Spleen (tissue), 11 donors: ENCODE results near the gene MYO1B. TPM values are rescaled to one million over a fixed set of nuclear protein-coding genes. Genes with fewer than 3 reads are reported as not detected.

Source experiments
- DNase-seq: peaks from one replicate; pipeline ENCODE4 v3.0.0-alpha.2; 2020
- H3K27ac ChIP-seq, 8 donors: fragments of 200-600 bp; sonication (generic) in 7 of 8; 1 replicate in 4 of 8; 2 replicates in 4 of 8; pipeline versions ENCODE4 v1.5.0 to v1.8.0; 2016 to 2021; ENCODE audit warnings: inconsistent platforms in 4 of 8, mild to moderate bottlenecking in 4 of 8, moderate library complexity in 1 of 8
- H3K27me3 ChIP-seq, 7 donors: fragments of 200-600 bp; sonication (generic) in 6 of 7; replicated peaks in 1 of 7; 1 replicate in 4 of 7; 2 replicates in 3 of 7; pipeline versions ENCODE4 v1.5.0 to v1.8.0; 2016 to 2021; ENCODE audit warnings: inconsistent platforms in 3 of 7, mild to moderate bottlenecking in 1 of 7
- H3K36me3 ChIP-seq, 6 donors: fragments of 200-600 bp; sonication (generic) in 5 of 6; 1 replicate in 4 of 6; 2 replicates in 2 of 6; pipeline versions ENCODE4 v1.5.0 to v1.8.0; 2016 to 2021; ENCODE audit warnings: inconsistent platforms in 2 of 6
- H3K4me1 ChIP-seq, 6 donors: fragments of 200-600 bp; sonication (generic) in 5 of 6; 1 replicate in 3 of 6; 2 replicates in 3 of 6; pipeline versions ENCODE4 v1.5.0 to v1.8.0; 2016 to 2021; ENCODE audit warnings: inconsistent platforms in 3 of 6
- H3K4me3 ChIP-seq, 8 donors: fragments of 200-600 bp; sonication (generic) in 7 of 8; 1 replicate in 4 of 8; 2 replicates in 4 of 8; pipeline versions ENCODE4 v1.5.0 to v1.8.0; 2016 to 2021; ENCODE audit warnings: inconsistent platforms in 4 of 8, mild to moderate bottlenecking in 4 of 8, moderate library complexity in 2 of 8
- H3K9me3 ChIP-seq, 8 donors: fragments of 200-600 bp; sonication (generic) in 7 of 8; 1 replicate in 4 of 8; 2 replicates in 4 of 8; pipeline versions ENCODE4 v1.5.0 to v1.8.0; 2016 to 2021; ENCODE audit warnings: inconsistent platforms in 4 of 8
- CTCF ChIP-seq, 11 experiments: fragments of 200-600 bp in 7 of 11; fragments of 450-650 bp in 4 of 11; sonication (generic) in 4 of 11; IDR thresholded peaks in 8 of 11; conservative IDR thresholded peaks in 3 of 11; 1 replicate in 7 of 11; 2 replicates in 4 of 11; pipeline versions ENCODE4 v1.4.0 to v1.8.0; 2016 to 2021; ENCODE audit warnings: antibody characterized with exemption in 11 of 11, inconsistent platforms in 4 of 11, mild to moderate bottlenecking in 1 of 11
- POLR2A ChIP-seq, 3 donors: fragments of 450-650 bp; IDR thresholded peaks; one replicate each; pipeline ENCODE4 v1.5.1; 2017; ENCODE audit warnings: antibody characterized with exemption in 3 of 3, mild to moderate bottlenecking in 1 of 3
- POLR2AphosphoS5 ChIP-seq, 3 donors: sonication (generic); formaldehyde crosslinking; IDR thresholded peaks; one replicate each; pipeline ENCODE4 v1.5.1; 2017; ENCODE audit warnings: antibody characterized with exemption in 3 of 3
- WGBS, 5 donors: extraction: QIAGEN DNeasy Blood & Tissue Kit in 3 of 5; methylation state at CpG; one replicate each; pipeline versions ENCODE4 v1.1.5 to v1.1.7; 2013 to 2018; 5-methylcytosine and 5-hydroxymethylcytosine counted together
- intact Hi-C: fragments of 100-400 bp; cut with DNase I; formaldehyde crosslinking; loops from one replicate; pipeline ENCODE4 v1.15.0; 2023; ENCODE audit warnings: low total_unique reads
- polyA plus RNA-seq, 3 donors: library from polyadenylated mRNA; stranded (reverse); fragments of 200-250 nt; gene quantifications; one replicate each; pipeline ENCODE4 v1.2.1, GENCODE V29; 2013
- total RNA-seq, 7 donors: library from RNA; depleted of rRNA in 3 of 7; stranded (reverse); fragments of >200 nt in 3 of 7; fragmentation: NEBNext Ultra II Directional in 4 of 7; extraction: Animal tissue kit (Norgen Biotek cat#: 25700) in 4 of 7; gene quantifications; one replicate each; pipeline versions ENCODE4 v1.1.0 to v1.2.1, GENCODE V29; 2016 to 2021
- donor health status: healthy with polysubstance abuse.
- donor health status: DM: no; HTN: no; CAD: no; lungs with moderate emphysema.
- donor health status: DM: no; HTN: no; CAD: no.
- donor health status: Bipolar disorder and iron deficiency.
- donor health status: healthy.
- donor health status: DM: no; HTN: no; CAD: no.
- donor health status: DM: yes; HTN: yes; CAD: no.

Gene MYO1B
- total and polyA plus RNA-seq, 10 donors: 5.3 to 25.8 (median 19.0) TPM

DNA sequence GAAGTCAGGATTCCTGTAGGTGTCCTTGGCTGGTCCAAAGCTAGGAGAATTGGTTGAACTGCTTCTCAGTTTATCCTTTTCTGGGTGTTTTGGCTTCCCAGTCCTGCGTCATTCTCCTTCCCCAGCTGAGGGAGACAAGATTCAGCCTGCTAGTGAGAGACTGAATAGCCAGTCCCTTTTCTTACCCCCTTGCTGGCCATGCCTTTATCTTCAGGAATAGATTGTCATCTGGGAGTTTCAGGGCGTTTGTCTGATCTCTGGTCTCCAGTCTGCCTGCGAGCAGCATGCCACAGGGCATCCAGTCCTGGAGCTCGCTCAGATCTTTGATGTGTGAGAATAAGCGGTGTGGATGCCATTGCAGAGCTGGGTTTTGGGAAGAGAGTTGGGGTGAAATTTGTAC, 5.8 kb downstream of the MYO1B start:
- peak overlapping the region in 1 of 8 donors; percentile 18 for H3K27ac ChIP-seq
- H3K9me3 ChIP-seq: no peaks in the 10 kb centered on the region
- WGBS, 5 donors: 87 to 95% (median 91%) methylated on average over 5 of the region's 5 CpGs
- no peak for DNase-seq
- H3K4me1 ChIP-seq: peaks cover 0 to 33% (median 7%) of the 10 kb centered on the region in 6 donors
- intact Hi-C loops: no loop called here
- H3K36me3 ChIP-seq: no peaks in the 10 kb centered on the region
- H3K4me3 ChIP-seq: no peak overlapping the region
- H3K27me3 ChIP-seq: peaks cover 0 to 21% (median under 1%) of the 10 kb centered on the region in 7 donors
- TF ChIP-seq POLR2A (IDR thresholded peaks at IDR 0.05) (no peak), CTCF (IDR thresholded peaks at IDR 0.05 in 8 of 11, conservative IDR thresholded peaks at IDR 0.05 in 3 of 11) (no peak), POLR2AphosphoS5 (IDR thresholded peaks at IDR 0.05) (no peak)

- WGBS, 5 donors: 79 to 98% (median 89%) methylated on average over 2 of the region's 2 CpGs
- Histone ChIP-seq H3K27me3 (peaks cover 0 to 4% (median 0%) of the 10 kb centered on the region in 7 donors), H3K27ac (no peak overlapping the region), H3K9me3 (no peaks in the 10 kb centered on the region), H3K36me3 (no peaks in the 10 kb centered on the region), H3K4me1 (peaks cover 0 to 21% (median 2%) of the 10 kb centered on the region in 6 donors), H3K4me3 (no peak overlapping the region)
- TF ChIP-seq POLR2AphosphoS5 (IDR thresholded peaks at IDR 0.05) (no peak), CTCF (IDR thresholded peaks at IDR 0.05 in 8 of 11, conservative IDR thresholded peaks at IDR 0.05 in 3 of 11) (no peak), POLR2A (IDR thresholded peaks at IDR 0.05) (no peak)
- DNase-seq: no peak
- intact Hi-C loops: no loop called here
Measured at GRCh38 chr2:191252699-191253098, 7.5 kb downstream of the MYO1B start.

- TF ChIP-seq POLR2AphosphoS5 (IDR thresholded peaks at IDR 0.05) (no peak), CTCF (IDR thresholded peaks at IDR 0.05 in 8 of 11, conservative IDR thresholded peaks at IDR 0.05 in 3 of 11) (no peak), POLR2A (IDR thresholded peaks at IDR 0.05) (no peak)
- H3K9me3 ChIP-seq: no peaks in the 10 kb centered on the region
- 92 to 96% (median 94%) methylated on average over 2 of the region's 2 CpGs for WGBS, 5 donors
- no peak overlapping the region for H3K27ac ChIP-seq
- H3K27me3 ChIP-seq: no peaks in the 10 kb centered on the region
- H3K36me3 ChIP-seq: no peaks in the 10 kb centered on the region
- H3K4me3 ChIP-seq: no peak overlapping the region
- intact Hi-C loops: no loop called here
- no peak for DNase-seq
- H3K4me1 ChIP-seq: peaks cover 0 to 13% (median 2%) of the 10 kb centered on the region in 6 donors
Measured at GRCh38 chr2:191253476-191253875, 8.3 kb downstream of the MYO1B start.

GRCh38 chr2:191255271-191255670, 10.1 kb downstream of the MYO1B start:
- no peak for DNase-seq
- no peaks in the 10 kb centered on the region for H3K9me3 ChIP-seq
- WGBS, 5 donors: 92 to 97% (median 93%) methylated on average over 4 of the region's 4 CpGs
- no peaks in the 10 kb centered on the region for H3K36me3 ChIP-seq
- no peak overlapping the region for H3K27ac ChIP-seq
- no peak overlapping the region for H3K4me3 ChIP-seq
- H3K4me1 ChIP-seq: no peaks in the 10 kb centered on the region
- intact Hi-C loops: no loop called here
- TF ChIP-seq CTCF (IDR thresholded peaks at IDR 0.05 in 8 of 11, conservative IDR thresholded peaks at IDR 0.05 in 3 of 11): no peak
- TF ChIP-seq POLR2A (IDR thresholded peaks at IDR 0.05): no peak
- TF ChIP-seq POLR2AphosphoS5 (IDR thresholded peaks at IDR 0.05): no peak
- H3K27me3 ChIP-seq: no peaks in the 10 kb centered on the region
